GM18519 (cell line): ENCODE results near the gene ZCWPW1.
"Not testable (repeated sequence)": the region's sequence is repeated elsewhere in the genome, so short reads cannot be mapped to it uniquely, and the experiment has no call there.

Experiments used
- ATAC-seq: cut with Tn5 transposase; IDR thresholded peaks from one replicate; pipeline ENCODE4 v1.9.1; 2021; ENCODE audit warnings: mild to moderate bottlenecking, moderate library complexity; ENCODE audit not compliant: unreplicated experiment, low FRiP score

Gene ZCWPW1

GRCh38 chr7:100380196-100380595, 48.3 kb downstream of the ZCWPW1 start:
- no peak for ATAC-seq

DNA sequence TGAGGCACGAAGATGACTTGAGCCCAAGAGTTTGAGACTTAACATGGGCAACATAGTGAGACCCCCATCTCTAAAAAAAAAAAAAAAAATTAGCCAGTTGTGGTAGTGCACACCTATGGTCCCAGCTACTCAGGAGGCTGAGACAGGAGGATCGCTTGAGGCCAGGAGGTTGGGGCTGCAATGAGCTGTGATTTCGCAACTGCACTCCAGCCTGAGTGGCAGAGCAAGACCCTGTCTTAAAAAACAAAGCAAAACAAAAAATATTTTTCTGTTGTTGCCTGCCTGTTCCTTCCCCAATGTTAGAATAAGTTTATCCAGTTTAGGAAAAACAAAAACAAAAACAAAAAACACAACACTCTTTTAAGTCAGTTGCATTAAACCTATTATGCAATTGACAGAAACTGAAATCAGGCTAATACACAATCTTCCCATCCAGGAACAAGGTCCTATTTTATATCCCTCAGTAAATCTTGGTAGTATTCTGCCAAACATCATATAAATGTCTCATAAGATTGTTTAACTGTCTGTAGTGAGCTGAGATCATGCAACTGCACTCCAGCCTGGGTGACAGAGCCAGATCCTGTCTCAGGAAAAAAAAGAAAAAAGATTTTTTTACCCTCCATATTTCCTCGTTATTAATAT, 50.3 kb downstream of the ZCWPW1 start:
- no peak for ATAC-seq

DNA sequence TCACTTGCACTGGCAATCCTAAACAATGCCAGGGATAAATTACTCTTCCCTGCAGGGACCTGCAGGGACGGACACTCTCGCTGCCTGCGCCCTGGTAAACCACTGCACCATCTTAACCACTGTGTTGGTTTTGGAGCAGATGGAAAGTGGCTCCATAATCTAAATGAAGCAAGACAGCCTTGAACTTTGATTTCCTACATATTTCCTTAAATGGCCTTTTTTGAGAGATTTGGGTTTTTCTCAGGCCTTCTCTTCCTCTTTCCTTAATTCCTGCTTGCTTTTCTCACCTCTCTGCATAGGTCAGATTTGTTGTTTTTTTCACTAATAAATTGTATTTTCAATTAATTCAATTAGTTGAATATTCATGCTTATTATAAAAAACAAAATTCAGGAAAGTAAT, 52.4 kb downstream of the ZCWPW1 start:
- ATAC-seq = no peak

DNA sequence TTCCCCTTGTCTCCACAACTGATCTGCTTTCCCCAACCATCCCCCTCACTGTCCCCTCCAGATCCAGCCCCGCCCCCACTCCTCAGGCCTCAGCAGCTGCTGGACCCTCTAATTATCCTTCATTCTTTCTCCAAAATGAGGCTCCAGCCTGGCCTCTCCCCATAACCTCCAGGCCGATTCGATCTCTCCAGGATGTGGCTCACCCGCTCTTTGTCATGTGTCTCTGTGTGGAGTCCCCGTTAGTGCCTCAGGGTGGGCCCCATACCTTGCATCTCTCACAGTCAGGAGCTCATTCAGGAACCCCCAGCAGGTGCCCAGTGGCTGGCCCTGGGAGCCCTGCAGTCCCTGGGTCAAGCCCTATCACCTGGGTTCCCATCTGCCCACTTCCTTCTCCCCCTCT, 53.9 kb downstream of the ZCWPW1 start:
- ATAC-seq = no peak

GRCh38 chr7:100373870-100374598, 54.5 kb downstream of the ZCWPW1 start:
- ATAC-seq = not testable (repeated sequence)

DNA sequence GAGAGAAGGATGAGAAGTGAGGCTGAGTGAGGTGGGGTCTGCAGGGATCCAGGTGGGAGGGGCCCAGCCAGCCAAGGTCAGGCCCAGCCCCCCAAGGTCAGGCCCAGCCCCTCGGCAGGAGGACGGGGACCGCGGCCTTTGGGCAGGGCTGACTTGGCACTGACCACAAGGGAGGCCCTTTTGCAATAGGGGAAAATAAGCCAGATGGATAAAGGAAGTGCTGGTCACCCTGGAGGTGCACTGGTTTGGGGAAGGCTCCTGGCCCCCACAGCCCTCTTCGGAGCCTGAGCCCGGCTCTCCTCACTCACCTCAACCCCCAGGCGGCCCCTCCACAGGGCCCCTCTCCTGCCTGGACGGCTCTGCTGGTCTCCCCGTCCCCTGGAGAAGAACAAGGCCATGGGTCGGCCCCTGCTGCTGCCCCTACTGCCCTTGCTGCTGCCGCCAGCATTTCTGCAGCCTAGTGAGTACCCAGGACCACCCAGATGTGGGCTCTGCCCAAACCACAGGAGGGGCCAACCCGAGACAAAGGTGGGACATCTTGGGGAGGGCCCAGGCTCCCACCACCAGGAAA, 55.2 kb downstream of the ZCWPW1 start, which contains the start of gene PILRA:
TSS of gene PILRA (plus strand) at position 227 of the 571 bp plus-strand sequence. CDS start at position 397, 170 bp downstream.
- no peak for ATAC-seq

DNA sequence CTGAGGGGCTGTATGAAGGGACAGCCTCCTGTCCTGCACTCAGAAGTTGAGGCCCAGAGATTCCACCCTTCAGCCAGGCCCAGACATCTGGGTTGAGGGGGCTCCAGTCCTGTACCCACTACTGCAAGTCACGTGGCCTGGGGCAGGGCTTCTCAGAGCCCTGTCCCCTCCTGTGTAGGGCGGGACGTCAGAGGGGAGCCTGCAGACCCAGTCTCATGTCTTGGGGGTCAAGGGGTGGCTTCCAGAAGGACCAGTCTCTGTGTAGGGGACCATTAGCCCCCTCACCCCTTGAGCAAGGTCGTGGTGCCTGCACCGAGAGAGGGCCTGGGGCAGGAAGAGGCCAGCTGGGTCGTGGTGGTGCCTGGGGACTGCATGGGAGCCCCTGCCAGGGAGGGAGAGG, 55.8 kb downstream of the ZCWPW1 start:
- no peak for ATAC-seq

DNA sequence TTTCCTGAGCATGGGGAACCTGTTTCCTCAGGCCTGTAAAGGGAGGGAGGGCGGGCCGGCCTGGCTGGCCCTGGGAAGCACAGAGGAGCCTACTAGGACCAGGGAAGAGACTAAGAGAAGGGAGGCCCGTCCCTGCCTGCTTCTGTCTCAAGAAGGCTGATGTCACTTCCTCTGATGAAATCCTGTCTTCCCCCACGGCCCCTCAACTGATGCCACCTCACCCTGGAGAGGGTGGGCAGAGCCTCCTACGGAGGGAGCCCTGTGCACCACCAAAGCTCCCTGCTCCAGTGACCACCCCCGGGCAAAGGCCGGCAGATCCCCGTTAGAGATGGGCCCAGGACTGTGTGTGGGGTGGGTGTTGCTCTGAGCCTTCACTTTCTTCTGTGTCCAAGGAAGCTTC, 56.2 kb downstream of the ZCWPW1 start:
- ATAC-seq = no peak

GRCh38 chr7:100371561-100372171, 56.8 kb downstream of the ZCWPW1 start:
- no peak for ATAC-seq

DNA sequence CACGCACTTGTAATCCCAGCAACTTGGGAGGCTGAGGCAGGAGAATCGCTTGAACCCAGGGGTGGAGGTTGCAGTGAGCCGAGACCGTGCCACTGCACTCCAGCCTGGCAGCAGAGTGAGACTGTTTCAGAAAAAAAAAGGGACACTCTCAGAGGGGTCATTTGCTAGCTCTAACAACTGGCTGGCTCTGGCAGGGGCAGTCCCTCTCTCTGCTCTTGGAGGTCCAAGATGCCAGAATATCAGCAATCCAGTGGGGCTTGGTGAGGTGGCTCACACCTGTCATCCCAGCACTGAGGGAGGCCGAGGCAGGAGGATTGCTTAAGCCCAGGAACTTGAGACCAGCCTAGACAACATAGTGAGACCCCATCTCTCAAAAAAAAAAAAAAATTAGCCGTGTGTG, 57.8 kb downstream of the ZCWPW1 start:
- no peak for ATAC-seq

GRCh38 chr7:100370303-100370702, 58.2 kb downstream of the ZCWPW1 start:
- no peak for ATAC-seq

DNA sequence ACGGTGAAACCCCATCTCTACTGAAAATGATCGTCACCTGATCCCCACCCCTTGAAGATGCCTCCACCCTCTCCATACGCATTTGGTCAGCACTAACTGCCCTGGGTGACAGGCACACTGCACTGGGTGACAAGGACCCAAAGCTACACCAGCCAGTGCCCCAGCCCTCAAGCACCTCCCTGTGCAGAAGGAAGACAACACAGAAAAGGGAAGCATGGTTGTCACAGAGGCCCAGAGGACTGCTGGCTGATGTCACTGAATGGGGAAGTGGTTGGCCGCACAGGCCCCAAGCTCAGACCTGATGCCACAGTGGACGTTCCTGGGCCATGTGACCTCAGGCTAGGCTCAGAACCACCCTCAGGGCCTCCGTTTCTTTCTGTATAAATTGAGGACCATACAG, 59.4 kb downstream of the ZCWPW1 start:
- ATAC-seq = peak; percentile 32

DNA sequence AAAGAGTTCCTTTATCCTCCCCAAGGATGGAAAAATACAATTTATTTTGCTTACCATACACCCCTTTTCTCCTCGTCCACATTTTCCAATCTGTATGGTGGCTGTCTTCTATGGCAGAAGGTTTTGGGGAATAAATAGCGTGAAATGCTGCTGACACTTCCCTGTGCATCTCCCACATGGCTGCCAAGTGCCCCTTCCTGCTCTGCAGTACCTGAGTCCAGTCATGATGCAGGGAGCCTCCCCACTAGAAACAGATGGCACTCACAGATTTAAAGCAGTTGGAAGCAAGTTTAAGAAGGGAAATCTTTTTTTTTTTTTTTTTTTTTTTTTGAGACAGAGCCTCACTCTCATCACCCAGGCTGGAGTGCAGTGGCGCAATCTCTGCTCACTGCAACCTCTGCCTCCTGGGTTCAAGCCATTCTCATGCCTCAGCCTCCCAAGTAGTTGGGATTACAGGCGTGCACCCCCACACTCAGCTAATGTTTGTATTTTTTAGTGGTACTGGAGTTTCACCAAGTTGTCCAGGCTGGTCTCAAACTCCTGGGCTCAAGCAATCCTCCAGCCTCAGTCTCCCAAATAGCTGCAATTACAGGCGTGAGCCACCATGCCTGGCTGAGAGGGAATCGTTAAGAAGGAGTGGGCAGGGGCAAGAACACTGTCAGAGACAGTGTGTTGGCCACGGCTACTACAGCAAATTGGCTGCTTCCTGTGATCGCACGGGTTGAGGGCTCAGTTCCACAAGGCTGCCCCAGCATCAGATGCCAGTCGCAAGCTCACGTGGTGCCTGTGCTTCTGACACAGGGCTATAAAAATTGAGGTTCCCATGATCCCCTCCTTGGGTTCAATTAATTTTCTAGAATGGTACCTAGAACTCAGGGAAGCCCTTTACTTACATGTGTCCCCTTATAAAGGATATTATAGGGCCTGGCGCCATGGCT, 60.6 kb downstream of the ZCWPW1 start:
- ATAC-seq = no peak

GRCh38 chr7:100367251-100367620, 61.3 kb downstream of the ZCWPW1 start:
- no peak for ATAC-seq

GRCh38 chr7:100366411-100367250, 61.9 kb downstream of the ZCWPW1 start:
- no peak for ATAC-seq

DNA sequence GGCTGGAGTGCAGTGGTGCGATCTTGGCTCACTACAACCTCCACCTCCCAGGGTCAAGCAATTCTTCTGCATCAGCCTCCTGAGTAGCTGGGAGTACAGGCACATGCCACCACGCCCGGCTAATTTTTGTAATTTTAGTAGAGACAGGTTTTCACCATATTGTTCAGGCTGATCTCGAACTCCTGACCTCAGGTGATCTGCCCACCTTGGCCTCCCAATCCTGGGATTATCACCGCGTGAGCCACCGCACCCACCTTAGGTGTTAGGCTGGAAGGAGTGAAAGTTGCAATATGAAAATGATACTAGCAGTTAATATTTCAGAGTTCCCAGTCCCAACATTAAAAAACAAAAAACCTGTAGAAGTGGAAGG, 62.5 kb downstream of the ZCWPW1 start:
- ATAC-seq = not testable (repeated sequence)

DNA sequence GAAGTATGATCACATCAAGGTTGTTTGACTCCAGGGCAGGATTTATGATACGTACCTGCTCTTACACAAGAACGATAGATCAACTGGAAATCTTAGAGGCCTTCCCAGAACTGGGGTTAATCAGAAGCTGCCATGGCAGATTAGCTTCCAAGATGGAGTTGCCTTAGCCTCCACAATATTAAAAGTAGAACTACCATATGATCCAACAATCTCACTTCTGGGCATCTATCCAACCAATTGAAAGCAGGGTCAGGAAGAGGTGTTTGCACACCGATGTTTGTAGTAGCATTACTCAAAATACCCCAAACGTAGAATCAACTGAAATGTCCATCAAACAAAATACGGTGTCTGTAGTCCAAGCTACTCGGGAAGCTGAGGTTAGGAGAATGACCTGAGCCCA, 64.0 kb downstream of the ZCWPW1 start:
- ATAC-seq = no peak

- not testable (repeated sequence) for ATAC-seq
Measured at GRCh38 chr7:100363797-100364196, 64.7 kb downstream of the ZCWPW1 start.

DNA sequence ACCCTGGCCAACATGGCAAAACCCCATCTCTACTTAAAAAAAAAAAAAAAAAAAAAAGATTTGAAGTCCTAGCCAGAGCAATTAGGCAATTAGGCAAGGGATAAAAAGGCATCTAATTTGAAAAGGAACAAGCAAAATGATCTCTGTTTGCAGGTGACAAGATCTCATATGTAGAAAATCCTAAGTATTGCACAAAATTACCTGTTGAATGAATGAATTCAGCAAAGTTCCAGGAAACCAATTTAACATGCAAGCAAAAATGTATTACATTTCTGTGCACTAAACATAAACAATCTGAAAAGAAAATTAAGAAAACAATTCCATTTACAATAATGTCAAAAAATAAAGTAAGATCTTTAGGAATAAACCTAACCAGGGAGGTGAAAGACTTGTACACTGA, 65.4 kb downstream of the ZCWPW1 start:
- ATAC-seq = no peak
